Upper lobe of left lung (tissue), 6 donors: ENCODE measurements around the gene ABHD5. TPM values are rescaled to one million over a fixed set of nuclear protein-coding genes. Genes with fewer than 3 reads are reported as not detected.
A peak's percentile ranks its signal among the peaks of the same experiment; 100 is the strongest.

Experiments used
- ATAC-seq, 2 donors: fragments of 200-7000 bp; cut with Tn5 transposase; one replicate each; pipeline ENCODE4 v1.9.1; 2022; ENCODE audit warnings: mild to moderate bottlenecking in 2 of 2, moderate library complexity in 2 of 2; ENCODE audit not compliant: low FRiP score in 2 of 2
- DNase-seq, 2 donors: peaks; one replicate each; pipeline ENCODE4 v3.0.0-alpha.2; 2019 to 2020
- H3K27ac ChIP-seq, 4 donors: fragments of 200-600 bp; sonication (generic); one replicate each; pipeline ENCODE4 v1.5.1; 2016 to 2019
- H3K27me3 ChIP-seq, 4 donors: fragments of 200-600 bp; sonication (generic); one replicate each; pipeline ENCODE4 v1.5.1; 2017 to 2019
- H3K36me3 ChIP-seq, 4 donors: fragments of 200-600 bp; sonication (generic); one replicate each; pipeline ENCODE4 v1.5.1; 2016 to 2019
- H3K4me1 ChIP-seq, 4 donors: fragments of 200-600 bp; sonication (generic); one replicate each; pipeline ENCODE4 v1.5.1; 2018 to 2019
- H3K4me3 ChIP-seq, 4 donors: fragments of 200-600 bp; sonication (generic); one replicate each; pipeline ENCODE4 v1.5.1; 2017 to 2019; ENCODE audit warnings: mild to moderate bottlenecking in 2 of 4, moderate library complexity in 1 of 4
- H3K9me3 ChIP-seq, 4 donors: fragments of 200-600 bp; sonication (generic); one replicate each; pipeline ENCODE4 v1.5.1; 2018 to 2019
- CTCF ChIP-seq, 6 experiments: fragments of 450-650 bp in 4 of 6; fragments of 200-600 bp in 2 of 6; sonication (generic) in 2 of 6; IDR thresholded peaks; one replicate each; pipeline ENCODE4 v1.5.1; 2016 to 2019; ENCODE audit warnings: antibody characterized with exemption in 6 of 6
- EP300 ChIP-seq, 4 donors: sonication (generic); formaldehyde crosslinking; IDR thresholded peaks; one replicate each; pipeline ENCODE4 v1.5.1; 2017; ENCODE audit warnings: antibody characterized with exemption in 4 of 4, control low read depth in 2 of 4
- POLR2A ChIP-seq, 4 donors: fragments of 450-650 bp; IDR thresholded peaks; one replicate each; pipeline ENCODE4 v1.5.1; 2016 to 2017; ENCODE audit warnings: antibody characterized with exemption in 4 of 4, mild to moderate bottlenecking in 2 of 4
- POLR2AphosphoS5 ChIP-seq, 2 donors: sonication (generic); formaldehyde crosslinking; IDR thresholded peaks; one replicate each; pipeline ENCODE4 v1.5.1; 2017; ENCODE audit warnings: antibody characterized with exemption in 2 of 2
- WGBS, 2 donors: methylation state at CpG; one replicate each; pipeline ENCODE4 v1.1.5; 2017 to 2018; 5-methylcytosine and 5-hydroxymethylcytosine counted together
- total RNA-seq, 6 donors: library from RNA; depleted of rRNA in 4 of 6; stranded (reverse); fragments of >200 nt in 4 of 6; gene quantifications; one replicate each; pipeline versions ENCODE4 v1.1.0 to v1.2.1, GENCODE V29; 2016 to 2021
- donor health status: DM: no; HTN: no; CAD: no; lungs with moderate emphysema.
- donor health status: DM: no; HTN: yes; CAD: no; lungs with severe emphysema.

ABHD5 gene
- total RNA-seq, 6 donors from 2014 or later, result 35.6 to 42.6 (median 37.4) TPM

DNA sequence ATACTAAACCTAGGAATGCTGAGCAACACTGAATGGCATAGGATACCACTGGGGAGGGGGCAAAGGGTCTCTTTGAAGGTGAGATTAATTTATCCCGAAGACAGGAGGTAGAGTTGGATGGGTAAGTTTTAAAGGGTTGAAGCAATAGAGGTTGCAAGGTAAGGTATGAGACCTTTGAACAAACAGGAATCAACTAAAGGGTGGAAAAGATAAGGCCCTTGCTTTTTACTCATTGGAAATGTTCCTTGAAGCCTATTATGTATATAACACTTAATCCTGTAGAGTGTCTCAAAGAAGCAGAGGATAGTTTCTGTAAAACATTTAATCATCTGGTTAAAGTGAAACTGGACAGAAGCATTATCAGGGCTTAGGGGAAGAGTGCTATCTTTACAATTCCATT is 5.7 kb downstream of the ABHD5 start:
- H3K9me3 ChIP-seq, result no peaks in the 10 kb centered on the region
- TF ChIP-seq CTCF (IDR thresholded peaks at IDR 0.05), result no peak
- no peak for TF ChIP-seq POLR2A (IDR thresholded peaks at IDR 0.05)
- TF ChIP-seq EP300 (IDR thresholded peaks at IDR 0.05), result no peak
- no peak for TF ChIP-seq POLR2AphosphoS5 (IDR thresholded peaks at IDR 0.05)
- peak overlapping the region in 3 of 4 donors; percentile 6 to 51 (median 47) for H3K27ac ChIP-seq
- no peak for DNase-seq
- ATAC-seq, result no peak
- no peaks in the 10 kb centered on the region for H3K27me3 ChIP-seq
- no peak overlapping the region for H3K4me3 ChIP-seq
- 53 to 64% methylated on average over 1 of the region's 1 CpG for WGBS, 2 donors
- H3K36me3 ChIP-seq, result peaks cover 0 to 7% (median 0%) of the 10 kb centered on the region in 4 donors
- H3K4me1 ChIP-seq, result peaks cover 21 to 47% (median 32%) of the 10 kb centered on the region in 4 donors

DNA sequence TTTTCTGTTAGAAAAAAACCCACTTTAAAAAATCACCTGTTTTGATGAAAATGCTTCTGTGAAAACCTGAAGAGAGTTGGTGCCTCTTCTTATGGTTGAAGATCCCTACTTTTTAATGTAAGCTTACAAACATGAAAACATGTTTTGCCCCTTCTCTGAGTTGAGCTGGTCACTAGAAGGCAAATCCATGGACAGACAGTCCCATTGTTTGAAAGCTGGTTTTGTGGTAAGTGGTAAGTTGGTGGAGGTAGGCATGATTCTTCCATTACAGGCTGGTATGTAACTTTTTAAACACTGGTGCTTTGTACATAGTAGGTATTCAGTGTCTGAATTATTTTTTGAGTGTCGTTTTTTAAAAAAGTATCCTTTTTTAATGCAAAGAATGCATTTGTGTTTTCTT is 6.1 kb downstream of the ABHD5 start:
- WGBS, 2 donors, result 89 to 92% methylated on average over 1 of the region's 1 CpG
- Histone ChIP-seq H3K4me1 (peaks cover 19 to 42% (median 28%) of the 10 kb centered on the region in 4 donors), H3K27ac (peak overlapping the region in 1 of 4 donors; percentile 51), H3K4me3 (no peak overlapping the region), H3K27me3 (no peaks in the 10 kb centered on the region), H3K36me3 (peaks cover 0 to 11% (median 2%) of the 10 kb centered on the region in 4 donors), H3K9me3 (no peaks in the 10 kb centered on the region)
- no peak for ATAC-seq
- DNase-seq, result no peak
- TF ChIP-seq POLR2AphosphoS5 (IDR thresholded peaks at IDR 0.05) (no peak), EP300 (IDR thresholded peaks at IDR 0.05) (no peak), CTCF (IDR thresholded peaks at IDR 0.05) (no peak), POLR2A (IDR thresholded peaks at IDR 0.05) (no peak)

DNA sequence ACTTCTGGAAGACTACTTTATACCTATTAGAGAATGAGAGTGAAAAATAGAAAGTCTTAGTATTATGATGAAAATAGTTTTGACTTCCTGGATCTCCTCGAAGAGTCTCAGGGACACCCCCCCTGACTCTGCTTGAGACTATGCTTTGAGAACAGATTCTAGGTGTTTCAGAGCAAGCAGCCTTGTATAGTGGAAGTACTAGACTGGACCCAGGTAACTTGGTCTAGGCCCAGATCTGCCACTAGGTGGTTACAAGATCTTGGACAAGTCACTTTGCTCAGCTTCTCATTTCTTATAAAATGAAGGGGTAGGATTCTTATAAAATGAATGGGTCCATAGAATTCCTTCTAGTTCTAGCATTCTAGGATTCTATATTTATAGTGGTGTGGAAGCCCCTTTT is 9.1 kb downstream of the ABHD5 start:
- peaks cover 0 to 29% (median 8%) of the 10 kb centered on the region in 4 donors for H3K36me3 ChIP-seq
- no peak for DNase-seq
- no peak for ATAC-seq
- no peak overlapping the region for H3K27ac ChIP-seq
- WGBS, 2 donors, result 46 to 79% methylated on average over 1 of the region's 1 CpG
- H3K4me1 ChIP-seq, result peaks cover 13 to 19% (median 14%) of the 10 kb centered on the region in 4 donors
- H3K9me3 ChIP-seq, result no peaks in the 10 kb centered on the region
- H3K27me3 ChIP-seq, result no peaks in the 10 kb centered on the region
- no peak for TF ChIP-seq EP300 (IDR thresholded peaks at IDR 0.05)
- TF ChIP-seq CTCF (IDR thresholded peaks at IDR 0.05), result peak in 1 of 6 experiments; percentile 9
- no peak overlapping the region for H3K4me3 ChIP-seq

DNA sequence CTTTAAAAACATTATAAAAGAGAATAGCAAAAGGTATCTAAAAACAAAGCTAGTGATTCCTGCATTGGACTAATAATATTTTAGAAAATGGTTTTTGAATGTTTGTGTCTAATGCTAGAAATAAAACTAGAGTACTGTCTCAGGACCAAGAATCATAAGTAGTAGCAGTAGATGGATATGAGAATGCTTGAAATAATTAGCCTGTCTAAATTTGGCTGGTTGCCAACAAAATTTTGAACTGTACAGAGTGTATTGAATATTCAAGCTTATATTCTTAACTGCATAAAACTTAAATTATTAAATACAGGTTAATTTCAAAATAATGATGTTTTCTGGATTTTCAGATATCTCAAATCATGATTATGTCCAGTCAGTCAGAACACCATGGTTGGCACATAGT is 14.0 kb downstream of the ABHD5 start:
- Histone ChIP-seq H3K36me3 (peaks cover 0 to 37% (median 8%) of the 10 kb centered on the region in 4 donors), H3K27ac (no peak overlapping the region), H3K4me3 (no peak overlapping the region), H3K27me3 (no peaks in the 10 kb centered on the region), H3K4me1 (peaks cover 0 to 6% (median 2%) of the 10 kb centered on the region in 4 donors), H3K9me3 (no peaks in the 10 kb centered on the region)
- ATAC-seq (no peak), DNase-seq (no peak)
- TF ChIP-seq POLR2A (IDR thresholded peaks at IDR 0.05), result no peak
- TF ChIP-seq EP300 (IDR thresholded peaks at IDR 0.05), result no peak
- no peak for TF ChIP-seq CTCF (IDR thresholded peaks at IDR 0.05)
- no peak for TF ChIP-seq POLR2AphosphoS5 (IDR thresholded peaks at IDR 0.05)

DNA sequence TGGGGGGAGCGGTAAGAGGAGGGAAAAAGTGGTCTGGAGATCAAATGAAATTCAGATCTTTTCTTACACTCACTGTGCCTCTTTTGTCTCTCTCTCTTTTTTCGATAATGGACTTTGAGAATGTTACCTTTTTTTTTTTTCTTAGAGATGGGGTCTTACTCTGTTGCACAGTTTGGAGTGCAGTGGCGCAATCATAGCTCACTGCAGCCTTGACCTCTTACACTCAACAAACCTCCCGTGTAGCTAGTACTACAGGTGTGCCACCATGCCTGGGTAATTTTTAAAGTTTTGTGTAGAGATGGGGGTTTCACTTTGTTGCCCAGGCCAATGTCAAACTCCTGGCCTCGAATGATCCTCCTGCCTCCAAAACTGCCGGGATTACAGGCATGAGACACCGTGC is 15.6 kb downstream of the ABHD5 start:
- DNase-seq, result no peak

More for the DNA sequence above, 15.6 kb downstream of the ABHD5 start:
- Histone ChIP-seq H3K27me3 (no peaks in the 10 kb centered on the region), H3K4me3 (no peak overlapping the region), H3K9me3 (no peaks in the 10 kb centered on the region), H3K4me1 (peaks cover 0 to 6% (median 2%) of the 10 kb centered on the region in 4 donors), H3K36me3 (peaks cover under 1 to 31% (median 8%) of the 10 kb centered on the region in 4 donors), H3K27ac (no peak overlapping the region)
- TF ChIP-seq EP300 (IDR thresholded peaks at IDR 0.05) (no peak), POLR2A (IDR thresholded peaks at IDR 0.05) (no peak), CTCF (IDR thresholded peaks at IDR 0.05) (no peak), POLR2AphosphoS5 (IDR thresholded peaks at IDR 0.05) (no peak)
- 79 to 89% methylated on average over 7 of the region's 7 CpGs for WGBS, 2 donors
- ATAC-seq, result no peak
